ENCODE data around the gene RPL11. TPM values are rescaled to one million over a fixed set of nuclear protein-coding genes. Genes with fewer than 3 reads are reported as not detected.
"Not testable (repeated sequence)": the region's sequence is repeated elsewhere in the genome, so short reads cannot be mapped to it uniquely, and the experiment has no call there.

RPL11 gene
- total RNA-seq, 1 donor from 2014 or later, result 1,008 TPM

- DNase-seq (ENCODE audit: low spot score), result no peak
- intact Hi-C loops (cut with DNase I), result no loop called here
- no peak for ATAC-seq
Observed at GRCh38 chr1:23720256-23720995, 28.8 kb downstream of the RPL11 start.

GRCh38 chr1:23722652-23723051 lies 31.0 kb downstream of the RPL11 start:
- no peak for ATAC-seq
- no peak for DNase-seq (ENCODE audit: low spot score)
- intact Hi-C loops (cut with DNase I), result no loop called here

GRCh38 chr1:23726686-23727085 lies 35.1 kb downstream of the RPL11 start:
- intact Hi-C loops (cut with DNase I), result no loop called here
- peak; percentile 25 for ATAC-seq

GRCh38 chr1:23727362-23727811 lies 35.8 kb downstream of the RPL11 start:
- peak; percentile 71 for DNase-seq (ENCODE audit: low spot score)
- peak; percentile 98 for ATAC-seq
- intact Hi-C loops (cut with DNase I), result no loop called here

More at GRCh38 chr1:23726686-23727085, 35.1 kb downstream of the RPL11 start:
- no peak for DNase-seq (ENCODE audit: low spot score)

GRCh38 chr1:23732363-23733224 lies 41.0 kb downstream of the RPL11 start:
- intact Hi-C loops (cut with DNase I), result no loop called here
- ATAC-seq (no peak), DNase-seq (ENCODE audit: low spot score) (no peak)

GRCh38 chr1:23733281-23733680 lies 41.7 kb downstream of the RPL11 start:
- intact Hi-C loops (cut with DNase I); ATAC-seq: not testable (repeated sequence)

GRCh38 chr1:23736437-23737134 lies 45.0 kb downstream of the RPL11 start:
- no peak for DNase-seq (ENCODE audit: low spot score)
- no peak for ATAC-seq
- intact Hi-C loops (cut with DNase I), result no loop called here

More at GRCh38 chr1:23733281-23733680, 41.7 kb downstream of the RPL11 start:
- not testable (repeated sequence) for DNase-seq (ENCODE audit: low spot score)

- no peak for DNase-seq (ENCODE audit: low spot score)
- no peak for ATAC-seq
- intact Hi-C loops (cut with DNase I), result no loop called here
Observed at GRCh38 chr1:23741609-23742008, 50.0 kb downstream of the RPL11 start.

GRCh38 chr1:23742670-23743286 lies 51.2 kb downstream of the RPL11 start:
- intact Hi-C loops (cut with DNase I), result no loop called here
- no peak for ATAC-seq
- DNase-seq (ENCODE audit: low spot score), result no peak

- intact Hi-C loops (cut with DNase I), result no loop called here
- ATAC-seq (peak; percentile 92), DNase-seq (ENCODE audit: low spot score) (peak; percentile 83)
Observed at GRCh38 chr1:23743287-23744152, 51.9 kb downstream of the RPL11 start, which contains the start of gene ELOA. ELOA (plus strand) TSS chr1:23743471; CDS start chr1:23743504, 33 bp downstream.

GRCh38 chr1:23745515-23745914 lies 53.9 kb downstream of the RPL11 start:
- DNase-seq (ENCODE audit: low spot score), result no peak
- ATAC-seq, result no peak
- intact Hi-C loops (cut with DNase I), result no loop called here

Other genes with a start within 250 kb of the RPL11 start
- gene ASAP3, start 207.6 kb upstream of the RPL11 start, total RNA-seq, result 109 TPM
- 2.1 TPM for gene E2F2, start 160.6 kb upstream of the RPL11 start, total RNA-seq
- gene ID3, start 132.3 kb upstream of the RPL11 start, total RNA-seq, result 289 TPM
- gene ELOA, start 51.7 kb downstream of the RPL11 start, total RNA-seq, result 28.2 TPM
- 100 TPM for gene PITHD1, start 86.6 kb downstream of the RPL11 start, total RNA-seq
- gene LYPLA2, start 99.3 kb downstream of the RPL11 start, total RNA-seq, result 30.7 TPM
- gene GALE, start 108.9 kb downstream of the RPL11 start, total RNA-seq, result 15.8 TPM
- 34.4 TPM for gene HMGCL, start 133.6 kb downstream of the RPL11 start, total RNA-seq
- 22.3 TPM for gene FUCA1, start 176.5 kb downstream of the RPL11 start, total RNA-seq
- 0.09 TPM for gene CNR2, start 221.6 kb downstream of the RPL11 start, total RNA-seq

Measured in sciatic nerve (tissue), 2 donors.